Measurements from ENCODE around the gene CYTL1.

The CYTL1 gene

GRCh38 chr4:4995908-4996265 is 23.4 kb downstream of the CYTL1 start:
- no peak for FAIRE-seq

GRCh38 chr4:4995103-4995907 is 24.0 kb downstream of the CYTL1 start:
- no peak for FAIRE-seq

DNA sequence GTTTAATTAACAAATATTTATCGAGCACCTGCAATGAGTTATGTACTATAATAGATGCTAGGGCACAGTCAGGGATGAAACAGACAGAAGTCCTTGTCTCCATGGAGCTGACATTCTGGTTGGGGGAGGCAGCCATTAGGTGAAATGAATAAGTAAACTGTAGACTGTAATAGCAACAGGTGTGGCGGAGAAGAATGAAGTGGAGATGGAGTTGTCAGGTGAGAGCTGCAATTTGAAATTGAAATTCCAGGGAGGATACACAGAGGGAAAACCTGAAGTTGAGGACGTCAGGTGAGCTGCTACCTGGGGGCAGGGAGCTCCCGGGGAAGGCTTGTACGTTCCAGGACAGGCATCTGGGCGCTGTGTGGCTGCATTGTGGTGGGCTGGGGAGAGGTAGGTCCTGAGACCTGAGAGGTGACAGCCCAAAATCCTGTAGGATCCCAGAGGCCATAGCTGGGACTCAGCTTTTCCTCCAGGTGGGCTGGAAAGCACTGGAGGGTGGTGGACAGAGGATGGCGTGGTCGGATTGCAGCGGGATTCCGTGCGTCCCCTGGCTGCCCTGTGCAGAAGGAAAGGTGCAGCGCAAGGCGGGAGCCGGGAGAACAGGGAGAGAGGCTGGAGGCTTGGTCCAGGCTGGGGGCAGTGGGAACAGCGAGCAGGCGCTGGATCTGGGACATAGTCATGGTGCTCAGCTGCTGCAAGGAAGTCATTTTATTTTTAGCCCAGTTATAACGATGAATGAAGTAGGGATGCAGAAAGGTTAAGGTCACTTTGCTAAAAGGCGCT is 24.8 kb downstream of the CYTL1 start:
- no peak for FAIRE-seq

- no peak for FAIRE-seq
These were observed 26.4 kb downstream of the CYTL1 start for GRCh38 chr4:4992833-4993232.

GRCh38 chr4:4991541-4992099 is 27.6 kb downstream of the CYTL1 start:
- FAIRE-seq: no peak

DNA sequence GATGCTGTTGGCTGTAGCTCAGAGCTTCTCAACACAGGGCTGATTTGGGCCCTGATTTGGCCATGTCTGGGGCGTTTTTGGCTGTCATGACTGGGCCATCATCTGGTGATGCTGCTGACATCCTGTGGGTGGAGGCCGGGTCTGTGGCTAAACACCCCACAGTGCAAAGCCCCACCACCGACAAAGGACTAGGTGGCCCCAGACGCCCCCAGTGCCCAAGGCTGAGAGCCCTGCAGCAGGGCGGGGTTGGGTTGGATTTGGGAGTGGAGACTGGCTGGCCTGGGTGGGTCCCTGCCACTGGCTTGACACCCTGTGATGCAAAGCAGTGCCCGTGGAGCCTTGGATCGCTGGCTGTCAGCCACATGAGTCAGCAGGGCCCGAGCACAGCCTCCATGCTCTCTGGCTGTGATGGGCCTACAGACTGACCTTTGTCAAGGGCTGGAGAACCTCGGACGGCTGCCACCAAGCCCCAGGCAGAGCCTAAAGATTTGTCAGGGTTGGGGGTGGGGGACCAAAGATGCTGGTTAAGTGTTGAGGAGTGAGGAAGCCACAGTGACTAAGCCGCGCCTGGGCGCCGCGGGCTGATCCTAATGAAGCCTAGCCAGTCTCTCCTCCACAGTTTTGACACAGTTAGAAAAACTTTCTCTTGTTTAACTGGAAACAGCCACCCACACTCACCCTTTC is 28.3 kb downstream of the CYTL1 start:
- FAIRE-seq: no peak

GRCh38 chr4:4990329-4990728 is 28.9 kb downstream of the CYTL1 start:
- FAIRE-seq: no peak

GRCh38 chr4:4989083-4989622 is 30.1 kb downstream of the CYTL1 start:
- FAIRE-seq: no peak

- no peak for FAIRE-seq
These were observed 31.6 kb downstream of the CYTL1 start for GRCh38 chr4:4987656-4988055.

GRCh38 chr4:4986841-4987240 is 32.4 kb downstream of the CYTL1 start:
- no peak for FAIRE-seq

DNA sequence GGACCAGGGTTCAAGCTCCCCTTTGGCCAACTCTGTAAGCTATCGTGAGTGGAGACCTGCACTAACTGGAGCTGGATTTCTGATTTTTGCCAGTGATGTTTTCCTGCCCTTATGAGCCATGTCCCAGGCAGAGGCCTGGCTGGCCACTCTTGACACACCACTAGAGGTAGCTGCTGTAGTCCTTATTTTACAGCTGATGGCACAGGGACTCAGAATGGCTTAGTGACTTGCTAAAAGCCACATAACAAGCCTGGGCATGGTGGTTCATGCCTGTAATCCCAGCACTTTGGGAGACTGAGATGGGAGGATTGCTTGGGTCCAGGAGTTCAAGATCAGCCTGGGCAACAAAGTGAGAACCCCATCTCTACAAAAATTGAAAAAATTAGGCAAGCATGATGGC is 33.4 kb downstream of the CYTL1 start:
- FAIRE-seq: no peak

DNA sequence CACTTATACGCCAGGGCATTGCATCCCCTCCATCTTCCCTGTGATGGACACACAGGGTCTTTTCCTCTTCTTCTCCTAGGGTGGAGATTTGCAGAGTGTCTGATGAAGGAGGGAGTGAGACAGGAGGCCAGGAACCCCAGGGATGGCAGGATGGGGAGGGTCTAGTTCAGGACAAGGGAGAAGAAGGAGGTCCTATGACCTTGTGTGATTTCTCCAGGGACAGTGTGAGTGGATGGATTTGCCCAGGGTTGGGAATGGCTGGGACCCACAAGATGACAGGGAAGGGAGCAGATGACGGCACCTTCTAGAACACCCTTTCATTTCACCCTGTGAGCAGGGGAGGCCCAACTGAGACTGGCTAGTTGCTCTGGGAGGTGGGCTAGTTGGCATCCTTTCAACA is 34.2 kb downstream of the CYTL1 start:
- FAIRE-seq: no peak

DNA sequence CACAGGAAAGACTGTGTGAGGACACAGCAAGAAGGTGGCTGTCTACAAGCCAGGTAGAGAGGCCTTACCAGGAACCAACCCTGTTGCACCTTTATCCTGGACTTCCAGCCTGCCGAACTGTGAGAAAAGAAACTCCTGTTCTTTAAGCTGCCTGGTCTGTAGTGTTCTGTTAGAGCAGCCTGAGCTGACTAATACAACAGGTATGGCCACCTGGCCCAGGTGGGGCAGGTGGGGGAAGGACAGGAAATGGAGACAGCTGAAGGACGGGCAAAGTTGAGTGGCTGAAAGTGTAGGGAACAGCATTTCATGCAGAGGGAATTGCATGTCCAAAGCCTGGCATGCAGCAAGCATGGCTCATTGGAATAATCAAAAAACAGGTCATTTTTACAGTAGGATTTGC is 35.1 kb downstream of the CYTL1 start:
- no peak for FAIRE-seq

DNA sequence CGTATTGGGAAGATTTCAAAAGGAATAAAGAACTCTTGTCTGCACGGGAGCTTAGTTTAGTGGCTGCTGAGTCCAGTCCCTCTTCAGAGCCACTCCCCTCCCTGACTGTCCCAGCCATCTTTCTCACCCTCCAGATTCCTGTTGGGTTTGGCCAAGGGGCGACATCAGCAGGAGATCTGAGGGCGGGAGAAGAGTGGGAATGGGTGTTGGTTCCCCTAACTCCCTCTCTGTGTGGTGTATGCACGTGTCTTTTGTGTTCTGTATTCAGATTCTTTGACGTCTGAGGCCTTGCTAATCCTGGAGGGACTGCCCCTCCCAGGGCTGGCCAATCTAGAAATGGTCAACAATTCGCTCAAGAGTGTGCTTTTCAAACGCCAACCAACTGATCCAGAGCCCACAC is 37.4 kb downstream of the CYTL1 start:
- no peak for FAIRE-seq

GRCh38 chr4:4981427-4981826 is 37.8 kb downstream of the CYTL1 start:
- FAIRE-seq: no peak

DNA sequence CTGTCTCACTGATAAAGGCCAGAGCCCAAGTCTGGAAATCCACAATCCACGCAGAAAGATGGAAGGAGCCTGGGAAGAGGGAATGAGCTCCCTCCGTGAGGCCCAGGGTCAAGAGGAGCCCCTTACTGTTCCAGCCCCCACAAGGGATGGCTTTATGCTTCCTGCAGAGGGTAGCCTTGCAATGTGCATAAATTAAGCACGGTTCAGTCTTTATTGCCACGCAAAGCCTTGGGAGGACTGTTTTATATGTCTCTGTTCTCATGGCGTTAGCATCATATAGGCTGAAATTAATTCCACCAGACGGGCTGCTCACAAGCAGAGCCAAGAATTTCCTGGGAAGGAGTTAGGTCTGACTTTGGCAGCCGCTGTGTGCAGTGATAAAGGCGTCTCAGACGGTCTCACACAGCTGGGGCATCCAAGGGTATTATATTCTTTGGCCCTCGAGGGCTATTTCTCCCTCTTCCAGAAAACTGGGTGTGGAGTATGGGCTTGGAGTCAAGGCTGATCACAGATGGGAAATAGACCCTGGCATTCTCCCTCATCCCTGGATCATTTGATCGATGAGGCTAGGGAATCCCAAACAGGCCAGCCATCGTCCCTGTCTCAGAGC is 38.5 kb downstream of the CYTL1 start:
- FAIRE-seq: no peak

DNA sequence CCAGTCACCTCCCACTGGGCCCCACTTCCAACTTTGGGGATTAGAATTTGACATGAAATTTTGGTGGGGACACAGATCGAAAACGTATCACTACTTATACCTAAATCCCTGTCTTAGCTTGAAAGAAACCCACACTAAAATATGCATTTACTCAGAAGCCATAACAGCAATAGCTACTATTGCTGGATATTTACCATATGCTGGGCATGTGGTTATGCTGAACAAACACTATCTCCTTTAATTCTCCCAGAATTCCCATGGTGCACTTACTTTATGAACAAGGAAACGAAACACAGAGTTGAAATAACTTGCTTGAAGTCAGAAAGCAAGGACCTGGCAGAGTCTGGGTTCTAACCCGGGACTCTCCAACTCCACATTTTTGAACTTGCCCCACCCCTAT is 39.3 kb downstream of the CYTL1 start:
- no peak for FAIRE-seq

- FAIRE-seq: no peak
These were observed 44.5 kb downstream of the CYTL1 start for GRCh38 chr4:4974727-4975126.

DNA sequence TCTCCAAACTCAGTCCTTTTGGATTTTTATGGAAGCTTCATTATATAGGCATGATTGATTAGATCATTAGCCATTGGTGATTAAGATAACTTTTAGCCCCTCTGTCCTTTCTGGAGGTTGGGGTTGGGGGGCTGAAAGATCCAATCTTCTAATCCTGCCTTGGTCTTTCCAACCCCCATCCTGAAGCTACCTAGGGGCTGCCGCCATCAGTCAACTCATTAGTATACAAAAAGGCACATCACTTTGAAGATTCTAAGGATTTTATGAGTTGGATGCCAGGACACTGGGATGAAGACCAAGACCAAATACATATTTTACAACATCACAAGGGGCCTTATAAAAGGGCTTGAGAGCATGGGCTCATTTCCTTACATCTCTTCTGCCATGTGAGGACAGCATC is 47.5 kb downstream of the CYTL1 start:
- no peak for FAIRE-seq

DNA sequence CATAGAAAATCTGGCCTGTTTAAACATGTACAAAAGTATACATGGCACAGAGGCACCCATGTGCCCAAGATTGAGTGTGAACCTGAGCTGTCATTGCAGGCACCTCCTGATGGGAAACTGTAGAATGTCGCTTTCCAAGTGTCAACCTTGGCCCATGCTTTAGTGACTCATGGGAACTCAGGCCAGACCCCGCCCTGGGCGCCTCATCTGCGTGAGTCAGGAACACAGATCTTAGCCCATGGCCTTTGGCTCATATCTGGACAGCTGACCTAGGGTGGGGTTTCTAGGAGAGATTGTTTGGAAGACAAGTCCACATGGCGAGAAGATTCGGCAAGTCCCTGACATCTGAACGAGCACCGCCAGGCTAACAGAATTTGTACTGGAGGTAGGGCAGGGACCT is 50.0 kb downstream of the CYTL1 start:
- FAIRE-seq: no peak

GRCh38 chr4:4968161-4968725 is 51.0 kb downstream of the CYTL1 start:
- no peak for FAIRE-seq
